Osteoblast (primary cell): Measurements from ENCODE around the gene CFAP58. TPM values are rescaled to one million over a fixed set of nuclear protein-coding genes. Genes with fewer than 3 reads are reported as not detected.

Source experiments
- DNase-seq: peaks from one replicate; pipeline ENCODE4 v3.0.0; 2011; ENCODE audit warnings: low spot score, mixed read lengths; ENCODE audit not compliant: insufficient read length; ENCODE audit errors: missing footprints
- H2AFZ ChIP-seq: 2 replicates; pipeline ENCODE4 v1.6.0; 2011; ENCODE audit warnings: mild to moderate bottlenecking, low read length
- H3K27ac ChIP-seq: 2 replicates; pipeline ENCODE4 v1.5.1; 2011; ENCODE audit warnings: mild to moderate bottlenecking, low read depth, low read length, moderate library complexity
- H3K27me3 ChIP-seq: 2 replicates; pipeline ENCODE4 v1.6.0; 2012; ENCODE audit warnings: mild to moderate bottlenecking, control low read depth, inconsistent platforms, low read length, moderate library complexity; ENCODE audit not compliant: insufficient read depth
- H3K36me3 ChIP-seq: 2 replicates; pipeline ENCODE4 v1.5.1; 2011; ENCODE audit warnings: mild to moderate bottlenecking, low read length, control low read depth, moderate library complexity; ENCODE audit not compliant: insufficient read depth
- H3K4me1 ChIP-seq: 2 replicates; pipeline ENCODE4 v1.5.1; 2011; ENCODE audit warnings: mild to moderate bottlenecking, low read length, control low read depth, moderate library complexity; ENCODE audit not compliant: insufficient read depth
- H3K4me2 ChIP-seq: 2 replicates; pipeline ENCODE4 v1.6.0; 2011; ENCODE audit warnings: mild to moderate bottlenecking, low read length; ENCODE audit not compliant: insufficient read depth
- H3K4me3 ChIP-seq: fragments of 200-600 bp; sonication (generic); 3 replicates; pipeline ENCODE4 v1.5.1; 2012; ENCODE audit warnings: mild to moderate bottlenecking, low read length, inconsistent platforms; ENCODE audit not compliant: insufficient read depth
- H3K79me2 ChIP-seq: 2 replicates; pipeline ENCODE4 v1.6.0; 2012; ENCODE audit warnings: mild to moderate bottlenecking, low read length, control low read depth, inconsistent platforms; ENCODE audit not compliant: insufficient read depth
- H3K9me3 ChIP-seq: 2 replicates; pipeline ENCODE4 v1.5.1; 2011; ENCODE audit warnings: low read depth, low read length, control low read depth
- H4K20me1 ChIP-seq: 2 replicates; pipeline ENCODE4 v1.6.0; 2012; ENCODE audit warnings: mild to moderate bottlenecking, low read length, control low read depth; ENCODE audit not compliant: insufficient read depth
- total RNA-seq: library from RNA; depleted of rRNA; stranded (reverse); fragments of >200 nt; gene quantifications from 2 replicates; pipeline ENCODE4 v1.2.3, GENCODE V29; 2012
- TF ChIP-seq, protein P1 (sequence below): IDR thresholded peaks from 2 replicates; pipeline ENCODE4 v1.5.1; 2011; ENCODE audit warnings: mild to moderate bottlenecking, low read depth, low read length, moderate library complexity; ENCODE audit errors: extremely low read depth

Gene CFAP58
- total RNA-seq, 1 donor: 0.36 TPM

DNA sequence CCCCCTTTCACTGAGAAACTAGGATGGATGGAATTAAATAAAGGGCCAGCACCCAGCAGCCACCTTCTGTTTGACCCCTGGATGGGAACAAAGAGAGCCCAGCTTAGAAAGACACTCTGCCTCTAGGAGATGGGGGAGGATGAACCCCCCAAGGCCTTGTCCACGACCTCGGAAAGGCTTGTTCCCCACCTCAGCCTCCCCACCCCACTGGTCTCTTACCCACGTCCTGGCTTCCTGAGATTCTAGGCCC, 25.1 kb upstream of the CFAP58 start:
- H3K27me3 ChIP-seq: no peaks in the 10 kb centered on the region
- H3K27ac ChIP-seq: peak overlapping the region; percentile 98
- peak overlapping the region; percentile 59 for H3K4me3 ChIP-seq
- no peak for DNase-seq
- H3K4me1 ChIP-seq: peaks cover 81% of the 10 kb centered on the region
- no peak overlapping the region for H2AFZ ChIP-seq
- peaks cover 19% of the 10 kb centered on the region for H4K20me1 ChIP-seq
- TF ChIP-seq, protein P1, sequence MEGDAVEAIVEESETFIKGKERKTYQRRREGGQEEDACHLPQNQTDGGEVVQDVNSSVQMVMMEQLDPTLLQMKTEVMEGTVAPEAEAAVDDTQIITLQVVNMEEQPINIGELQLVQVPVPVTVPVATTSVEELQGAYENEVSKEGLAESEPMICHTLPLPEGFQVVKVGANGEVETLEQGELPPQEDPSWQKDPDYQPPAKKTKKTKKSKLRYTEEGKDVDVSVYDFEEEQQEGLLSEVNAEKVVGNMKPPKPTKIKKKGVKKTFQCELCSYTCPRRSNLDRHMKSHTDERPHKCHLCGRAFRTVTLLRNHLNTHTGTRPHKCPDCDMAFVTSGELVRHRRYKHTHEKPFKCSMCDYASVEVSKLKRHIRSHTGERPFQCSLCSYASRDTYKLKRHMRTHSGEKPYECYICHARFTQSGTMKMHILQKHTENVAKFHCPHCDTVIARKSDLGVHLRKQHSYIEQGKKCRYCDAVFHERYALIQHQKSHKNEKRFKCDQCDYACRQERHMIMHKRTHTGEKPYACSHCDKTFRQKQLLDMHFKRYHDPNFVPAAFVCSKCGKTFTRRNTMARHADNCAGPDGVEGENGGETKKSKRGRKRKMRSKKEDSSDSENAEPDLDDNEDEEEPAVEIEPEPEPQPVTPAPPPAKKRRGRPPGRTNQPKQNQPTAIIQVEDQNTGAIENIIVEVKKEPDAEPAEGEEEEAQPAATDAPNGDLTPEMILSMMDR: no peak
- H3K9me3 ChIP-seq: no peaks in the 10 kb centered on the region
- peak overlapping the region; percentile 86 for H3K4me2 ChIP-seq
- peaks cover 82% of the 10 kb centered on the region for H3K79me2 ChIP-seq
- H3K36me3 ChIP-seq: peaks cover 26% of the 10 kb centered on the region

DNA sequence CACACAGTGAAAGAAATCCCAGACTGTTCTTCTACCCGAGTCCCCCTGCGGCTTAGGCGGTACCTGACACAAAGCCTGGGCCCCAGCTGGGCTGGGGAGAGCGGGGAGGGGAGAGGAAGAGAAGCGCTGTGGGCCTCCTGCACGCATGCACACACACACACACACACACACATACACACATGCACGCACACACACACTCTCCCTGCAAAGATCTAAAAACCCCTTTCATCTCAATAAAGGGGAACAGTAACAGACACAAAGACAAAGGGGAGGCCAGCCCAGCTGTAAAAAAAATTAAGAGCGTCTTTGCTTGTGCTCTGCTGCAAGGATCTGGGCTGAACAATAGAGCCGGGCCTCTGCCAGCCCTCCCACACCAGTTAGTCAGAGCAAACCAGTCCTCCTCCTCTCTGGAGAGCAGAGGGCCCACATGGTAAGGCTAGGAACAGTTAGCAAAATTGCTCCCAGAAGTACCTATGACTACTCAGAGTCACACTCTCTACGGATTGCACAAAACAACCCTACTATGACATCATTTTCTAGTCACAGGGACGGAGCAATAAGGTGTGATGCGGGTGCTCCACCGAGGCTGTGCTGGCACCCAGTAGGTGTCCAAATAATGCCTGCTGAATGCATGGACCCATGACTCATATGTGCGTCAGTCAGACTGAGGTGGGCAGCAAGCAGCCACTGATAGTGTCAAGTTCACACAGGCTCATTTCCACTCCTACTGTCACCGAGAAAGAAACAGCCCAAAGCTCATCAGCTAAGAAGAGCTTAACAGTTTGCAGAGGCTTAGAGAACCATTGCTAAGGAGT, 24.5 kb upstream of the CFAP58 start:
- TF ChIP-seq, protein P1: no peak
- Histone ChIP-seq H3K27ac (peak overlapping the region; percentile 98), H3K36me3 (peaks cover 22% of the 10 kb centered on the region), H3K4me2 (peak overlapping the region; percentile 86), H4K20me1 (peaks cover 18% of the 10 kb centered on the region), H2AFZ (no peak overlapping the region), H3K4me3 (peak overlapping the region; percentile 59), H3K9me3 (no peaks in the 10 kb centered on the region), H3K4me1 (peaks cover 83% of the 10 kb centered on the region), H3K79me2 (peaks cover 82% of the 10 kb centered on the region), H3K27me3 (no peaks in the 10 kb centered on the region)
- peak; percentile 94 for DNase-seq

DNA sequence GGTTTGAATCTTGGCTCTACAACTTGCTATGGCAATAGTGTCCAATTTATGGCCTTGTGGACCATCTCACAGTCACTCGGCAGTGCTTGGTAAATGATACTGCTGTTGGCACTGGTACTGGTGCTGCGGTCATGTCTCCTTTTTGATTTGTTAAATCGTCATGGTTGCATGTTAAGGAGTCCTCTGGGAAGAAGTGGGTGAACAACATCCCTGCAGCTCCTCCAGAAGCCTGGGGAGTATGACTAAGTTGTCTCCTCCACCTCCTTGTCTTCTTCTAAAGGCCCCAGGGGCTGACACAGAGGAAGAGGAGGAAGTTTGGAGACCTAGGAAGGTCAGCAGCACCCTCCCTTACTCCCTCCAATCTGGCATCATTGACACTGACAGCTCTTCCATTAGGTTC, 23.9 kb upstream of the CFAP58 start:
- H3K36me3 ChIP-seq: peaks cover 22% of the 10 kb centered on the region
- peak overlapping the region; percentile 86 for H3K4me2 ChIP-seq
- peaks cover 89% of the 10 kb centered on the region for H3K4me1 ChIP-seq
- H2AFZ ChIP-seq: no peak overlapping the region
- no peaks in the 10 kb centered on the region for H3K9me3 ChIP-seq
- H3K4me3 ChIP-seq: peak overlapping the region; percentile 18
- H3K27ac ChIP-seq: peak overlapping the region; percentile 98
- peaks cover 82% of the 10 kb centered on the region for H3K79me2 ChIP-seq
- DNase-seq: peak; percentile 93
- no peaks in the 10 kb centered on the region for H3K27me3 ChIP-seq
- H4K20me1 ChIP-seq: peaks cover 25% of the 10 kb centered on the region
- TF ChIP-seq, protein P1: no peak

DNA sequence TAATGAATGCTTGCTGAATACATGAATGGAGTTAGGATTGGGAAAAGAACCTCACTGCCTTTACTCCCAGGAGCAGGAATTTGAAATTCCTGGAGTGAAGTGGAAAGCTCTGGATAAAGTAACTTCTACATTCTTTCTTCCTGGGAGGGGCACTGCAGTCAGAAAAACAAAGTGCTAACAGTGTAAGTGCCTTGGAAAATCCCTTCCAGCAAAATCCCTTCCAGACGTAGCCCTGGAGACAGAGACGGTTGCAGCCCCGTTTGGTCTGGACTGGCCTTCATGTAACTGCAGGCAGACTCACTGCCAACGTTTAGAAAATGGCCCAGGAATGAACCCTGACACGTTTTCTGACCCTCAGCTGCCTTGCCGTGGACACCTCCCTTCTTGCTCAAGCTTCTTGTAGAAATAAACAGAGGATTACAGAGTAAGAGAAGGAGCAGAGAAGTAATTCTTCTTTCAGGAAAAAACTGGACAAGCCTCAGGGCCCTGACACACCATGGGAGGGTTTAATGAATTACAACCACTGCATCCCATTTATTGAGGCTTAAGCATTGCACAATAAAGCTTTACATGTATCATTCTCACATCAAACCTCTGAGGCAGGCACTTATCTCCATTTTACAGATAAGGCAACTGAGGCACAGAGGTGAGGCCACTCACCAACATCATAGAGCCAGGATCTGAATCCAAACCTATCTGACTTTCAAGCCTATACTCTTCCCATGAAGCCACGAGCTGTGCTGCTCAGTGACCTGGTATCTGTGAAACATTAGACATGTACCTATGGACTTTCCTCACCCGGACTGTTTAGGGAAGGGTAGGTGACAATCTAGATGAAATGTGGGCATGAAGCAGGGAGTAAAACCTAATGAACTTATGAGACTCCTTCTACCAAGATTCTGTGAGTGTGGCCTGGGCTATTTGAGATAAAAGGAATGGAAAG, 23.2 kb upstream of the CFAP58 start:
- Histone ChIP-seq H3K4me1 (peaks cover 96% of the 10 kb centered on the region), H3K4me3 (peak overlapping the region; percentile 30), H4K20me1 (peaks cover 31% of the 10 kb centered on the region), H3K79me2 (peaks cover 82% of the 10 kb centered on the region), H2AFZ (no peak overlapping the region), H3K9me3 (no peaks in the 10 kb centered on the region), H3K4me2 (peak overlapping the region; percentile 86), H3K27me3 (no peaks in the 10 kb centered on the region), H3K36me3 (peaks cover 22% of the 10 kb centered on the region), H3K27ac (peak overlapping the region; percentile 98)
- no peak for DNase-seq
- TF ChIP-seq, protein P1: no peak
